ENCODE results near the gene TRAPPC5.

TRAPPC5 gene

GRCh38 chr19:7734220-7735203 is 53.9 kb downstream of the TRAPPC5 start:
- DNase-seq: no peak

GRCh38 chr19:7736148-7736547 is 55.5 kb downstream of the TRAPPC5 start:
- no peak for DNase-seq

- DNase-seq: no peak
These were observed 56.6 kb downstream of the TRAPPC5 start for GRCh38 chr19:7737215-7737614.

Measured in CD4-positive, alpha-beta T cell treated with Interleukin-6 for 4 hours (primary cell).